GM21723 (cell line): ENCODE measurements around the gene TRIP4.
"Not testable (repeated sequence)": the region's sequence is repeated elsewhere in the genome, so short reads cannot be mapped to it uniquely, and the experiment has no call there.

Experiments used
- ATAC-seq: cut with Tn5 transposase; IDR thresholded peaks from one replicate; pipeline ENCODE4 v1.9.1; 2021; ENCODE audit warnings: mild to moderate bottlenecking, moderate library complexity; ENCODE audit not compliant: unreplicated experiment

Gene TRIP4

DNA sequence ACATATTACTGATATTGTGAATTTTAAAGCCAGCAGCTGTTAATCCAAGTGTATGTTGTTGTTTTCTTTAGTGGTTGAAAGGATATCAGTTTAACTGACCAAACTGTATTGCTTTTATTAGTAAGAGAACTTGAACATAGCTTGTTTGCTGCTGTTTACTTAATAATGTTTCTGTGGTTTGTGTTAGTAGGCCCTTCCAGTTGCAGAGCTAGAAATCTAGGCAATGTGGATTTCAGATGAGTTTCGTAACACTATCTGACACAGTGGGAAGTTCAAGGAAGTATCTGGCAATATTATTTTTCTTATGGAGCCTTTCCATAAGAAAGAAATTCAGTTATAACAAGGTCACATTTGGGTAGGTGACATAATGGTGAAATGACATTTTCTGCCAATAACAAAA is 91.2 kb downstream of the TRIP4 start:
- ATAC-seq, result no peak

DNA sequence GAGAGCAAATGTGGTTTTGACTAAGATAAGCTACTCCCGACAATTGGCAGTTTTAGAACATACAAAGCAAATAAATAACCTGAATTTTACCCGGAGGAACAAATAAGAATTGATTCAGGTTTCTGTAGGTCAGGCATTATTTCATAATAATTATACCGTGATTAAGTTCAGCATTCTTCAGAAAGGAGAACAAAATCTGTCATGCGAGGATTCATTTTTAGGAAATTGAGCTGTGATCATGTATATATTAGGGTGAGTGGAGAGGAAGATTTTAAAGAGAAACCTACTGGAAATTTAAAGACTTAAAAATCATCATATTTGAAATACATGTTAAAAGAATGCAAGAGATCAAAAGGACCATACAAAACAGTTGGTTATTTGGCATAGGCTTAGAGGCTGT is 93.3 kb downstream of the TRIP4 start:
- no peak for ATAC-seq

DNA sequence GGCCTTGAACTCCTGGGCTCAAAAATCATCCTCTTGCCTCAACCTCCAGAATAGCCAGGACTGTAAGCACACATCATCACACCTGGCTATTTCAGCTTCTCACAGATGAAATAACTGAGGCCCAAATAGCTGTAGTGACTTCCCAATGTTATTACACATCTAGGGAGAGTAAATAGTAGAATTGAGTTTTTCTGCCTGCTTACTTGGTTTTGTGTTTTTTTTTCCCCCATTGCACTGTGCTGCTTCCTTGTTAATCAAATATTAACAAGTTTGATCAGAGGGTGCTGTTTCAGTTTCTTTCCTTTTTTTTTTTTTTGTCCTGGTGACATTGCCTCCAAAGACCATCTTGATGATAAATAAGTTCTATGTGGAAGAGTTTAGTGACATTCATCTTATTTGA is 96.1 kb downstream of the TRIP4 start:
- ATAC-seq, result no peak

DNA sequence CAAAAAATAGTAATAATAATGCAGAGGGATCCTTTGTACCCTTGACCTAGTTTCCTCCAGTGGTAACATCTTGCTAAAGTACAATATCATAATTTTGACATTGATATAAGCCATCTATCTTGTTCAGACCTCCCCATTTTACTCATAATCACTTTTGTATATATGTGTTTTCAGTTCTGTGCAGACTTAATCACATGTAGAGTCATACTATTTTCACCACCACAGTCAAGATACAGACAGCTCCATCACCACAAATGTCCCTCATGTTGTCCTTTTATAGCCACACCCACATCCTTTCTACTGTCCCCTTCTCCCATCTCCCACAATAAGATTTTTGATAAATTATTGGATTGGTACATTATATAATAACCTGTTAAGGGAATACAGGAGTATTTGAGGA is 98.2 kb downstream of the TRIP4 start:
- ATAC-seq, result no peak

DNA sequence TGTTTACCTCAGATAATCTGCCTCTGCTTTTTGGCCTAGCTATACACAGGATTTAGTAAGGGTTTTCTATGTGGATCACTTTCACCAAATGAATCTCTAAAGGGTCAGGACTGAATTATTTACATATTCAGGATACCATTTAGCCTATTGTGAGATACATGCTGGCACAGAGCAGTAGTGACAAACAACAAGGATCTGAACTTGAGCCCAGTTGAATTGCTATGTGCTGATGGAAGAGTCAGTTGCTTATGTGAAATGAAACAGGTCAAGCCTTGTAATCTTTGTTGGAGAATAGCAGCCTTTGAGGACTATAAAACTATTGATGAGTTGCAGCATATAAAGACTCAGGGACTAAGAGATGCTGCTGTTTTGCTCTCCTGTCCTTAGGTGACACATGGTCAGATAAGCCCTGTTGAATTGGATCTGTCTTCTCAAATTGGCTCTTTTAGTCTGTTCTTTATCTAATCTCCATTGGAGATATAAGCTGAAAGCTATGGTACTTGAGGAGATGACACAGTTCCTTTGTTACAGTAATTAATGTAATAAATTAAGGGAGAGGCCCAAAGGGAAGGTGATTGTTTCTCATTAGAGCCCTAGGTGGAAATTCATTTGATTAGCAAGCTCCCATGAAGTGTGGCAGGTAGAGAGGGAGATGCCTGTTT is 103.1 kb downstream of the TRIP4 start:
- ATAC-seq, result no peak

DNA sequence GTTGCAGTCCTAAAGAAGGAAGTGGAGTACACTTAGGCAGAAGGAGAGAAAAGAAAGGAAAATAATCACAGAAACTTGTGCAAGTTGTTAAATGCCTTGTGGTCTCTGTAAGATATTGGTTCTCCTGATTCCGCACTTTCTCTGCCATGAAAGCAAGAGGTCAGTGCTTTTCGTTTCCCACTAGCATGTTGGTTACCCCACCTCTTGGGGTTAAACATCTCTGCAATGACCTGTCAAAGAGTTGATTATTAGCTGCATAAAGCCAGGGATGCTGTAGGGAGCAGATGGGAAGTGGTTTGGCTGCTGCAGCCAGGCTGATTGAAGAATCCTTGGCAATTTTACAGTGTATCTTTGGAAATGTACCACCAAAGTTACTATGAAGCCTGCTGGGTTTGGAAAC is 106.0 kb downstream of the TRIP4 start:
- no peak for ATAC-seq

DNA sequence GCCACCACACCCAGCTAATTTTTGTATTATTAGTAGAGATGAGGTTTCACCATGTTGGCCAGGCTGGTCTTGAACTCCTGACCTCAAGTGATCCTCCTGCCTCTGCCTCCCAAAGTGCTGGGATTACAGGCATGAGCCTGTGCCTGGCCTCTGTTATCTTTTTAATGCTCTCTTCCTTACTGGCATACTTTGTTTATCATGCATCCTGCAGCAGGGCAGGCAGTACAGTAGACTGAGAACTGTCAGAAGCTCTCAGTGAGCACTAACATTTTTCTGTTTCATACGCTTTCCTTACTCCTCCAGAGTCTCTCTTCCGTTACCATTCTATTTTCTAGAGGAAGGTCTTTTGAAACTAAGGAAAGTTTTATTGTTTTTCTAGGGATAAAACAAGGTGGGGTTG is 108.3 kb downstream of the TRIP4 start:
- not testable (repeated sequence) for ATAC-seq

DNA sequence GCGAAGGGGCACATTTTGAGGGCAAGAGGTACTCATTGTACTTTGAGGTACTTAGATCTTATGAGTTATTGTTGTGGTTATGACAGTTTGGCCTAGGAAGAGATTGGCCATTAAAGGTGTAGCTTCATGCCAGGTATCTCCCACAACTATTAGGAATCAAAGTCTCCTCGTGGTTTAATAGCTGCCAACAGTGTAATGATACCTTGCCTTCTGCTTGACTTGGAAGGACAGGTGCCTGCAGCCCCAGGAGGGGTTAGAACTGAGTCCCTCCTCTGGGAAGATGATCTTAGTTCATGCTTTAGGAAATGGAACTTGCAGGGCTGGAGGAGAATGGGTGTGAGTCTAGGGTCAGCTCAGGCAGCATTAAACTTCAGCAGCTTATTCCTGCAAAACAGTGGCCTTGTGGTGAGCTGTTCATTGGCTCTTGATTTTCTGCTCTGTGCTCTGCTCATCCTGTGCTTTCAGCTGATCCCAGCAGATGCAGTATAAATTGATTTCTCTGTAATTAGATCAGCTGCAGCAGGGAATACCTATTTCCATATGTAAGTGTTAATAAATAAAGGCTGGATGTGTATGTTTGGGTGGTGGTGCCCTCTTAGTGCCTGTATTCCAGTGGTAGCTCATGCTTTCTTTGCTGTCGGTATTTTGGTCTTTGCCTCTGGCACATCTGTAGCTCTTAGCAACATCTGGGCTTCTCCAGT is 113.2 kb downstream of the TRIP4 start:
- no peak for ATAC-seq

DNA sequence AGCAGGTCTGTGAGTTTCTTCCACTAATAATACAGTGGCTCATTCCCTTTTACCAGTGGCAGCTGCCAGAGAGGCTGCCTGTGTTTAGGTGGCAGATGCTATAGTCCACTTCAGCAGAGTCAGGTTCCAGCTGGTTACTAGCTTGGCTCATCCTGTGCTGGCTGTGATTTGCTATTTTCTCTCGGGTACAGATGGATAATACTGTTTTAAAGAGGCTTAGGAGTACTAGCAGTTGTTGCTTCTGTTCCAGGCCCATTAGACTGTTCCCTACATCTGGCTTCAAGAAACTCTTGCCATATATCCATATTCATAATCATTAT is 113.7 kb downstream of the TRIP4 start:
- ATAC-seq, result no peak

DNA sequence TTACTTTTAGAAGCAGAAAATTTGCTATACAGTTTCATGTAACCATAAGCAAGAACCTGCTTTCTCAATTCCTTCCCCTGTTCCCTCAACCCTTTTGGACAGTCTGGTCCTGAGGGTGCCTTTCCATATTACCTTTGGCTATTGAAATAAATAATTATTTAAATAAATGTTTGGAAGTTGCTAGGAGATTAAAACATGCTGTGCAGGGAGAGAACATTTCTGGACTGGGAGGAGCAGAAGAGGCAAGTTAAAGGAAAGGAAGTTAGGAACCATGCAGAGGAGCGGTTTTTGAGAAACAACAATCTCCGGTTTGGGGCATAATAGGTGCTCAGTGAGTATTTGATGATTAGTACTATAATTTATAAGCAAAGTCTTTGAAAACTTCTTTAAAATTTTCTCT is 114.5 kb downstream of the TRIP4 start:
- no peak for ATAC-seq

DNA sequence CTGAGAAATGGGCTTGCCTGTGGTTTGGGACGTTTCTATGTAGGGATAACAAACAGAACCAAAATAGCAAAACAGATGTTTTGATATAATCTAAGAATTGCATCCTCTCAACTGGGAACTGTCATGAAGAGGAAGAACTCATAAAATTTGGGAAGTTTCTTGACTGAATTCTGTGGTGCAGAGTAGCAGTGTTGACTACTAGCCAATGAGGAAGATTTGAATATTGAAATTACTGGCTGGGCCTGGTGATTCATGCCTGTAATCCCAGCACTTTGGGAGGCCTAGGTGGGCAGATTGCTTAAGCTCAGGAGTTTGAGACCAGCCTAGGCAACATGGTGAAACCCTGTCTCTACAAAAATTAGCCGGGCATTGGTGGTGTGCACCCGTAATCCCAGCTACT is 114.9 kb downstream of the TRIP4 start:
- ATAC-seq, result no peak

DNA sequence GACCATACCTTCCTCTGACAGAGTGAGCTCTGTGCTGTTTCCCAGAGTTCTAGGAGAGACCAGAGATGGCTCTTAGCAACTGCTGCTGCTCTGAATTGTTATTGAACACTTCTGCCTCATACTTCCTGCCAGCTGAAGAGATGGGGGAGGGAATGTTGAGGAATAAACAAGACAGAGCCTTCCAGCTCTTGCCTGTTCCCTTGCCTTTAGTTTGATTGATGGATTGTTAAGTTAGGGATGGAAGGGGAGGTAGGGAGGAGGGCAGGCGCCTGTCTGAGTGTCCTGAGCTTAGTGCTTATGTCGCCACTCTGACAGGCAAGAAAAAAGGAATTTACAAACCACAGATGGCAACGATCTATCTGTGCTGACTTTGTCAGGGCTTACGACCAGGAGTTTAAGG is 115.6 kb downstream of the TRIP4 start:
- ATAC-seq, result no peak

DNA sequence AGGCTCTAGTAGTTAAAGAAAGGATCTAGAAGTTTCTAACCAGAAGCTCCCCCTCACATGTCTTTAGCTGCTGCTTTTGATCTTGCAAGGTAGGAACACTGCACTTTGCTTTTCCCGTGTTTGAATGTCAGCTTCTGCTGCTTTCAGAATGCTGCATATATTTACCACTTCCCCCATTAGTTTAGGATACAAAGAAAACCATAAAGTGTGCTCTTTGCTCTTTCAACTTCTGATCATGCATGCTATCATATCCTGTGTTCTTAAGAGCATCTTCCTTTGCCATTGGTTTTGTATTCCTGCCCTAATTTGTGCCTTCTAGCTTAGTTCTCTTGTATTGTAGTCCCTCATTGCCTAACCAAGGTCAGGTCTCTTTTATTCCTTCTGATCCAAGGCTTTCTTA is 116.0 kb downstream of the TRIP4 start:
- no peak for ATAC-seq
